GM13977 (cell line): ENCODE results near the gene MAL.

Experiments used
- DNase-seq: peaks from one replicate; pipeline ENCODE4 v3.0.0; 2012; ENCODE audit warnings: low spot score
- in situ Hi-C: fragments of 300-500 bp; cut with MboI; formaldehyde crosslinking; loops from one replicate; pipeline ENCODE4 v1.12.0; 2022; ENCODE audit warnings: low sequenced_read_pairs, low pct_unique_long_range_greater_than_20kb, mixed read lengths, inconsistent platforms; ENCODE audit not compliant: unreplicated experiment
- TF ChIP-seq, protein P1 (sequence below): IDR thresholded peaks from 2 replicates; pipeline ENCODE4 v1.5.1; 2012; ENCODE audit warnings: mild to moderate bottlenecking, control low read depth; ENCODE audit not compliant: insufficient read depth; ENCODE audit errors: extremely low read depth, missing control alignments

Gene MAL

DNA sequence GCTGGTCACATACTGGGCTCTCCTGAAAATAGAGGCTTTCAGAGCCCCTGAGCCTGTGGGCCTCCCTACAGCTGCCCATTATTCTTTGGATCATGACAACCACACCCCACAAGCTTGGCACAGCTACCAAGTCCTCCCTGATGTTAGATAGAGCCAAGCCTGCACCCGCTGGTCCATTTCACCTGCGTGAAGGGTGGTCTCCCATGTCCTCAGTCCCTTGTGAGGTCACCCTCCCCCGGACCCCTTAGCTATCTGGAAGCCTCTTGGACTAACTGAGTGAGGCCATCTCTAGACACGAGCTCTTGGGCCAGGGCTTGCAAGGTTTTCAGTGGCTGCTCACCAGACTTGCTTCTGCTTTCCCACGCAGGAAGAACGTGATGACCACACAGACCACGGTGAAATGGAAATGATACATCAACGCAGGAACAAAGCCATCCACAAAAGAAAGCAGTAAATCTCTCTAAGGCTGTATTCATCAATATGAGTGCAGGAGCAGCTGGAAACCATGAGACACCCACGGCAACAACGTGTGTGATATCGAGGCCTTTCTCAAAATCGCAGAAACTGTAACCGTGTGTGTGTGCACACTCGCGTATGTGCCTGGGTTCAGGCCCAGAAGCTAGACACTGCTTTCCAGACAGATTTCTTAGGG lies 10.1 kb upstream of the MAL start:
- TF ChIP-seq, protein P1, sequence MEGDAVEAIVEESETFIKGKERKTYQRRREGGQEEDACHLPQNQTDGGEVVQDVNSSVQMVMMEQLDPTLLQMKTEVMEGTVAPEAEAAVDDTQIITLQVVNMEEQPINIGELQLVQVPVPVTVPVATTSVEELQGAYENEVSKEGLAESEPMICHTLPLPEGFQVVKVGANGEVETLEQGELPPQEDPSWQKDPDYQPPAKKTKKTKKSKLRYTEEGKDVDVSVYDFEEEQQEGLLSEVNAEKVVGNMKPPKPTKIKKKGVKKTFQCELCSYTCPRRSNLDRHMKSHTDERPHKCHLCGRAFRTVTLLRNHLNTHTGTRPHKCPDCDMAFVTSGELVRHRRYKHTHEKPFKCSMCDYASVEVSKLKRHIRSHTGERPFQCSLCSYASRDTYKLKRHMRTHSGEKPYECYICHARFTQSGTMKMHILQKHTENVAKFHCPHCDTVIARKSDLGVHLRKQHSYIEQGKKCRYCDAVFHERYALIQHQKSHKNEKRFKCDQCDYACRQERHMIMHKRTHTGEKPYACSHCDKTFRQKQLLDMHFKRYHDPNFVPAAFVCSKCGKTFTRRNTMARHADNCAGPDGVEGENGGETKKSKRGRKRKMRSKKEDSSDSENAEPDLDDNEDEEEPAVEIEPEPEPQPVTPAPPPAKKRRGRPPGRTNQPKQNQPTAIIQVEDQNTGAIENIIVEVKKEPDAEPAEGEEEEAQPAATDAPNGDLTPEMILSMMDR, result no peak
- DNase-seq, result no peak
- in situ Hi-C loops, result no loop called here

DNA sequence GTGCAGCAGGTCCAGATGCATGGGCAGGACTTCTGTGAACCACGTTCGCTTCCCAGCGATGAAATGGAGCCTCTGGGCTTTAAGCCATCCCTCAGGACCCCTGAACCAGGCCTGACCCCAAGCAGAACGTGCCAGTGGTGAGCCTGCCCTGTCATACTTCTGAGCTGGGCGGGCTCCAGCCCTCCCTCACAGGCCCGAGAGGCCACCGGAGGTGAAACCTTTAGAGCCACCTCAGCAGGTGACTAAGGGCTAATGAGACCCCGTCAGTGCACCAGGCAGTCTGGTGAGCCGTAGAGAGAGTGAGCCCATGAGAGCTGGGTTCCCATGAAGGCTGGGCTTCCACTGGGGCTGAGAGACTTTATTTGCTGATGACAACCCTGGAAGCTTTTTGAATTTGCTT lies 8.9 kb upstream of the MAL start:
- in situ Hi-C loops, result no loop called here
- TF ChIP-seq, protein P1, result no peak
- no peak for DNase-seq

DNA sequence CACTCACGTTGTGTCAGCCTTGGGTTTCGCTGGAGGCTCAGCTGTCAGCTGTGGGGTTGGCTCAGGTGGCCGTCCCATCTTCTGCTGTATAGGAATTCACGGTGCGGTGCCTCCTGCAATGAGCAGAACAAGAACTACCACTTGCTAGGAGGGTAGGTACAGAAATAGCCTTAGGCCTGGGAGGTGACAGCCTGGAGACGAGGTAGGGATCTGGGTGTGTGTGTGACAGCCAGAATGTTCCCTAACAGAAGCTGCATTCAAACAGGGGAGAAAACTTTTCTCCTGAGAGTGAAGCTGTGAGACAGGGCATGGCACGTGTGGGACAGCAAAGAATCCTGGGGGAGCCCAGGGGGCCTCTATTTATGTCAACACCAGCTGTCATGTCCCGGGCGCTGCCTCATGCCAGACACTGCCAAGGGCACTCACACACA lies 8.4 kb upstream of the MAL start:
- no peak for DNase-seq
- in situ Hi-C loops, result no loop called here

DNA sequence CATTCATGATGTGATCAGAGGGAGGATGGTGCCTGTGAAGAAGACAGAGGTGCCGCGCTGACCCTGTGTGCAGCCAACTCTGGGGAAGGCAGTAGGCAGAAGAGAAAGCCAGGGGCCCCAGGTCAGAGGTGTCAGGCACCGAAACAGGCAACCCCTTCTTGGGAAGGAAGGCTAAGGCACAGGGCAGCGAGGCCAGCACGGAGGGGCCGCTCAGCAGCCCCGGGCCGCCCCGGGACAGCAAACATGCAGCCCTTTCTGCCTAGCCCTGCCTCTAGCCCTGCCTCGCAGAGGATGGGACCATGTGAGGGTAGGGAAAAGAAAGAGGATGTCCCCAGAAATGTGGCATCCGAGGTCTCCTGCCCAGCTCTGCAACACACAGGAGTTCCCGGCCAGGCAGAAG lies 7.7 kb upstream of the MAL start:
- in situ Hi-C loops, result no loop called here
- TF ChIP-seq, protein P1, result no peak
- no peak for DNase-seq

More for the DNA sequence above, 8.4 kb upstream of the MAL start:
- TF ChIP-seq, protein P1, result no peak

DNA sequence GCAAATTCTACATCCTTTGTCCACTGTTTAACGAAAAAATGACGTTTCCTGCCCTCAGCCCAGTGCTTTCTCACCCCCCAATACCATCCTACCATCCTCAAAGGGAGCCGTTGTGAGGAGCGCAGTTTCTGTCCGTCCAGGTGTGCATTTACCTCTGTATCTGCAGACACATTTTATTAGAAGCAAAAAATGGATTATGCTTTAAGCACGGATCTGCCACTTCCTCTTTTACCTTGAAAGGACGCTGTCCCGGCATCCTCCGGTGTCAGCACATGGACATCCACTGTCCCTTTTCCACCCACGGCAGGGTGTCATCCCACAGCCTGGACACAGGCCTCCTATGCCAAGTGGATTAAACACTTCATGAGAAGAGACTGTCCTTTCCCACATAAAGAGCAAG lies 7.2 kb upstream of the MAL start:
- DNase-seq, result no peak
- in situ Hi-C loops, result no loop called here
- TF ChIP-seq, protein P1, result no peak

DNA sequence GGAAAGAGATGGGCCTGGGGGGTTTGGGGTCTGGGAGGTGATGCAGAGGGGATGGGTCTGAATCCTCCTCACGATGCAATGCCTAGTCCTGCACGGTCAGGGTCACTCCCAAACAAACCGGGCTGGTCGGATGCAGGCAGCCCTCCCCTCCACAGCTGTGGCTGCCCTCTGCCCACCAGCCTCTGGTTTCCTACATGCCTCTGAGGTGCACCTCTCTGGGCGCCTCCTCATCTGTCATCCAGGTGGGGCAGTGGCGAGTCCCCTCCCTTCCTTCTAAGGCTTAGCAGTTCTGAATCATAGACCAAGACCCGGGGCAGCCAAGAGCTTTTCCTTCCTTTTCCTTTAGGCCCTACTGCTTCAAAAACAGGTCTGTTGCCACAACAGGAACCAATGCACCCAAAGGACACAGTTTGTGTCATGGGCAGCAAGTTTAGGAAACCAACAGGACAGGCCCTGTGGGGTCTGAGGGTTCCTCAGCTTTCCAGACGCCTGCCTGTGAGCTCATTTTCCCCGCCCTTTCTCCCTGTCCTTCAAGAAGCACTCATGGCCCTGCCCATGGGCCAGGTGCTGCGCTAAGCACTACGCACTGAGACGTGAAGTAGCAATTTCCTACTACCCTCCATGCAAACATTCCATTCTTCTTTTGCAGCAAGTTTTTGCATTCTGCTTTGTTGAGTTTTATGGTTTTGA lies 6.5 kb upstream of the MAL start:
- TF ChIP-seq, protein P1, result no peak
- in situ Hi-C loops, result no loop called here
- no peak for DNase-seq

DNA sequence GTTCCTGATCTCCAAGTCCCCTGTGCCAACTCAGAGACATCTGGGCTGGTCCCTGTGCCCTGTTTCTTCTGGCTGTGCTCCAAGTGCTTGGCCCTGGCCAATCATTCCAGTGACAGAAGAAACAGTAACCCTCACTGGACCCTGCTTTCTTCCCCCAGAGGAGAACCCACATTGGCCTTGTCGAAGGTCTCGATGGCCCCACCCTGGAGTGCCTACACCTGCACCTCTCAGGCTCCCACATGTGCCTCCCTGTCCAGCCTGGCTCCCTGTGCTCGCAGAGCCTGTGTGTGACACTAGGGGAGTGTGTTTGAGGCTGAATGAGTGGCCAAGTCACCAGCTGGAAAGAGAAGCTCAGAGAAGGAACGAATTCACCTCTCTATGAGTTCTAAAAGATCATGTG lies 5.9 kb upstream of the MAL start:
- DNase-seq, result no peak

More for the DNA sequence above, 5.9 kb upstream of the MAL start:
- in situ Hi-C loops, result no loop called here
- TF ChIP-seq, protein P1, result no peak
